ENCODE results near the gene NRCAM. TPM values are rescaled to one million over a fixed set of nuclear protein-coding genes. Genes with fewer than 3 reads are reported as not detected.
"Not testable (repeated sequence)": the region's sequence is repeated elsewhere in the genome, so short reads cannot be mapped to it uniquely, and the experiment has no call there.

Gene NRCAM
- total RNA-seq, 2 donors from 2014 or later = 17.9 to 28.2 TPM

GRCh38 chr7:108261560-108262255, 194.5 kb downstream of the NRCAM start:
- TF ChIP-seq CTCF (conservative IDR thresholded peaks at IDR 0.05) = no peak

GRCh38 chr7:108259447-108259846, 196.8 kb downstream of the NRCAM start:
- H3K36me3 Mint-ChIP-seq (ENCODE audit: low read depth); H3K27ac Mint-ChIP-seq; H3K4me3 ChIP-seq (ENCODE audit: low read length); H3K9ac ChIP-seq (ENCODE audit: extremely low read depth, low read length, poor library complexity, severe bottlenecking); DNase-seq; H3K4me1 ChIP-seq (ENCODE audit: control insufficient read depth, insufficient read depth, low read length); H3K4me3 Mint-ChIP-seq; H3K27me3 Mint-ChIP-seq (ENCODE audit: insufficient read depth); H3K27ac ChIP-seq (ENCODE audit: low read depth, low read length); H3K36me3 ChIP-seq (ENCODE audit: control insufficient read depth, insufficient read depth, low read length); H3K4me1 Mint-ChIP-seq; H3K27me3 ChIP-seq (ENCODE audit: control insufficient read depth, insufficient read depth, low read length, poor library complexity, severe bottlenecking): not testable (repeated sequence)
- H3K9me3 Mint-ChIP-seq = peaks cover 27% of the 10 kb centered on the region
- 100% methylated on average over 1 to 3 of the region's 3 CpGs for WGBS, 2 experiments (ENCODE audit: insufficient coverage in 1 of 2, insufficient read length in 1 of 2)
- H3K9me3 ChIP-seq (ENCODE audit: control insufficient read depth, low read length) = peaks cover 19% of the 10 kb centered on the region

More at GRCh38 chr7:108261560-108262255, 194.5 kb downstream of the NRCAM start:
- Mint-ChIP-seq H3K36me3 (ENCODE audit: low read depth) (no peaks in the 10 kb centered on the region), H3K27ac (no peak overlapping the region), H3K4me3 (no peak overlapping the region), H3K9me3 (peaks cover 10% of the 10 kb centered on the region), H3K4me1 (peaks cover 3% of the 10 kb centered on the region), H3K27me3 (ENCODE audit: insufficient read depth) (no peaks in the 10 kb centered on the region)
- Histone ChIP-seq H3K4me3 (ENCODE audit: low read length) (no peak overlapping the region), H3K9me3 (ENCODE audit: control insufficient read depth, low read length) (peaks cover 15% of the 10 kb centered on the region), H3K4me1 (ENCODE audit: control insufficient read depth, insufficient read depth, low read length) (no peaks in the 10 kb centered on the region), H3K9ac (ENCODE audit: extremely low read depth, low read length, poor library complexity, severe bottlenecking) (no peak overlapping the region), H3K27me3 (ENCODE audit: control insufficient read depth, insufficient read depth, low read length, poor library complexity, severe bottlenecking) (no peaks in the 10 kb centered on the region), H3K27ac (ENCODE audit: low read depth, low read length) (no peak overlapping the region), H3K36me3 (ENCODE audit: control insufficient read depth, insufficient read depth, low read length) (no peaks in the 10 kb centered on the region)
- 86 to 100% methylated on average over 1 of the region's 1 CpG for WGBS, 2 experiments (ENCODE audit: insufficient coverage in 1 of 2, insufficient read length in 1 of 2)
- DNase-seq = no peak

GRCh38 chr7:108257954-108258353, 198.3 kb downstream of the NRCAM start:
- H3K27me3 Mint-ChIP-seq (ENCODE audit: insufficient read depth) = no peaks in the 10 kb centered on the region
- 94 to 97% methylated on average over 3 to 4 of the region's 4 CpGs for WGBS, 2 experiments (ENCODE audit: insufficient coverage in 1 of 2, insufficient read length in 1 of 2)
- no peak overlapping the region for H3K4me3 ChIP-seq (ENCODE audit: low read length)
- H3K9ac ChIP-seq (ENCODE audit: extremely low read depth, low read length, poor library complexity, severe bottlenecking) = no peak overlapping the region
- TF ChIP-seq CTCF (conservative IDR thresholded peaks at IDR 0.05) = no peak
- H3K9me3 ChIP-seq (ENCODE audit: control insufficient read depth, low read length) = peaks cover 32% of the 10 kb centered on the region
- no peaks in the 10 kb centered on the region for H3K4me1 ChIP-seq (ENCODE audit: control insufficient read depth, insufficient read depth, low read length)
- H3K4me1 Mint-ChIP-seq = no peaks in the 10 kb centered on the region
- H3K27ac ChIP-seq (ENCODE audit: low read depth, low read length) = no peak overlapping the region
- no peaks in the 10 kb centered on the region for H3K27me3 ChIP-seq (ENCODE audit: control insufficient read depth, insufficient read depth, low read length, poor library complexity, severe bottlenecking)
- H3K27ac Mint-ChIP-seq = no peak overlapping the region
- no peak overlapping the region for H3K4me3 Mint-ChIP-seq
- H3K36me3 ChIP-seq (ENCODE audit: control insufficient read depth, insufficient read depth, low read length) = no peaks in the 10 kb centered on the region
- H3K36me3 Mint-ChIP-seq (ENCODE audit: low read depth) = peaks cover 13% of the 10 kb centered on the region
- H3K9me3 Mint-ChIP-seq = peaks cover 42% of the 10 kb centered on the region
- DNase-seq = no peak
